IPS-NIHi7 (cell line): ENCODE results near the gene PRAC2.

Experiments used
- DNase-seq: peaks from one replicate; pipeline ENCODE4 v3.0.0; 2012; ENCODE audit warnings: mixed read lengths; ENCODE audit errors: extremely low spot score

The PRAC2 gene

GRCh38 chr17:48754500-48755261 lies 31.7 kb downstream of the PRAC2 start:
- peak; percentile 78 for DNase-seq

GRCh38 chr17:48755356-48755755 lies 32.4 kb downstream of the PRAC2 start:
- no peak for DNase-seq

GRCh38 chr17:48756830-48757251 lies 33.9 kb downstream of the PRAC2 start:
- no peak for DNase-seq

- no peak for DNase-seq
Observed at GRCh38 chr17:48757524-48757961, 34.6 kb downstream of the PRAC2 start.

- no peak for DNase-seq
Observed at GRCh38 chr17:48759288-48759687, 36.3 kb downstream of the PRAC2 start.

- DNase-seq, result no peak
Observed at GRCh38 chr17:48760411-48760810, 37.4 kb downstream of the PRAC2 start.

- no peak for DNase-seq
Observed at GRCh38 chr17:48761114-48761513, 38.1 kb downstream of the PRAC2 start.

GRCh38 chr17:48767263-48767774 lies 44.3 kb downstream of the PRAC2 start:
- DNase-seq, result peak; percentile 29

GRCh38 chr17:48769009-48769675 lies 46.2 kb downstream of the PRAC2 start:
- no peak for DNase-seq

GRCh38 chr17:48770954-48771353 lies 48.0 kb downstream of the PRAC2 start:
- peak; percentile 5 for DNase-seq

- no peak for DNase-seq
Observed at GRCh38 chr17:48773245-48773644, 50.3 kb downstream of the PRAC2 start.
